Measurements from ENCODE around the gene LSM14B. TPM values are rescaled to one million over a fixed set of nuclear protein-coding genes. Genes with fewer than 3 reads are reported as not detected.

The LSM14B gene
- total RNA-seq, 4 donors from 2014 or later: 23.6 to 38.4 (median 35.3) TPM

DNA sequence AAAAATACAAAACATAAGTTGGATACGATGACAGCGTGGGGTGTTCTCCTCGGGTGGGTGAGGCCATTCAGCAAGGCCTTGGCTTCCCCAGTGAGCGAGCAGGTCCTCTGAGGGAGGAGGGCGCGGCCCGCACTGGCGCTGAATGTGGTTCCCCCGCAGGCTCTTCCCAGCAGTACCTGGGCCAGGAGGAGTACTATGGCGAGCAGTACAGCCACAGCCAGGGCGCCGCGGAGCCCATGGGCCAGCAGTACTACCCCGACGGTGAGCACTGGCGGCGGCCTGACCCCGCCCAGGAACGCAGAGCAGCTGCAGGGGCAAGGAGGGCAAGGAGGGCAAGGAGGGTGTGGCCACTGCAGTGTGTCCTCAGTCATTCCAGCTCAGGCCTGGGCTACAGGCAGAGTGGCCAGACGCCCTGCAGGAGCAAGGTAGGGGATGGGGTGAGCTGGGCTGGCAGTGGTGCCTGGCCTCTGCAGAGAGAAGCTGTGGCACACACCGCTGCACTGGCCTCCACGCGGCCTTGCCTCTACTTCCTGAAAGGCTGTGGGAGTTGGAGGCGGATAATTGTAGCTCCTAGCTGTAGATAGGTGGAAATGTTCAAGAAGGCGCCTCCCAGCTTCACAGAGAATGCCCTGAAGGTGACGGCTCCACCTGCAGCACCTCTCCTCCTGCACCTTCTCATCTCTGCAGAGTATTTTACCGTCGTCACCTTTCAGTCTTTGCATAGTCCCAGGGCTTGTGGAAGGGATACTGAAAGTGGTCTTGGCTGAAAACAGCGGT is 41.9 kb downstream of the LSM14B start:
- Histone ChIP-seq H3K4me1 (no peaks in the 10 kb centered on the region), H3K4me3 (no peak overlapping the region), H3K9me3 (no peaks in the 10 kb centered on the region), H3K27me3 (no peaks in the 10 kb centered on the region), H3K27ac (no peak overlapping the region), H3K36me3 (peaks cover 0 to 100% of the 10 kb centered on the region in 2 donors)
- TF ChIP-seq EP300 (IDR thresholded peaks at IDR 0.05) (no peak), POLR2A (IDR thresholded peaks at IDR 0.05) (no peak), CTCF (IDR thresholded peaks at IDR 0.05) (no peak), POLR2AphosphoS5 (IDR thresholded peaks at IDR 0.05) (no peak)
- WGBS, 2 donors (ENCODE audit: low coverage in 1 of 2): 96 to 98% methylated on average over 5 to 6 of the region's 29 CpGs
- no peak for ATAC-seq

DNA sequence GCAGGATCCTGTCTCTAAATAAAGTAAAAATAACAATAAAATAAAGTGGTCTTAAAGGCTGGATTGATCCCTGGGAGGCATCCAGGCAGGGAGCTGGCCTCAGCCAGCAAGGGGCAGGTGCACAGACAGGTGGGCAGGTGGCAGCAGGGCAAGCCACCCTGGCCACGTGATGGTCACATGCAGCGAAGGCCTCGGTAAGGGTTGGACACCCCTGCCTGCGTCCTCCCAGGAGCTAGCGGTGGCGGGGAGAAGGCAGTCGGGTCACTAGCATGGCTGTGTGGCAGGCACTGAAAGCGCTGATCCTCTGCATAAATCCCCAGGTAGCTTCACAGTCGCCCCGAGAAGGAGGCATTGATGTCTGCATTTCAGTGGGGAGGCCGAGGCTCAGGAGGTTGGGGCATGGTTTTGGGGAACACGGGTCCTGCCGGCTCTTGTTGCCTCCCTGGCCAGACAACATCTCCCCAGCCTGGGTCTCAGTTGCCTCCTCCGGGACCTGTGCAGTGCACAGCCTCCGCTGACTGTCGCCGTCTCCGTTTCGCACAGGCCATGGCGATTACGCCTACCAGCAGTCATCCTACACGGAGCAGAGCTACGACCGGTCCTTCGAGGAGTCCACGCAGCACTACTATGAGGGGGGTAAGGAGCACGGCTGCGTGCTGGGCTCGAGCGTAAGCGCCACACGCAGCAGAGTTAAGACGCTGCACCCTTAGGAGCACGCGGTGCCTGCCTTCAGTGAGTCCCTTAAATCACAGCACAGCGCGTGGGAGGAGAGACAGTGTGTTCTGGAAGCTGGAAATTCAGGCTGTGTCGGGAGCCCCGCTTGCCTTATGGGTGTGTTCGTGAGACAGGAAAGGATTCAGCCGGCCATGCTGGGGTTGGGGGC is 42.8 kb downstream of the LSM14B start:
- TF ChIP-seq POLR2AphosphoS5 (IDR thresholded peaks at IDR 0.05) (no peak), POLR2A (IDR thresholded peaks at IDR 0.05) (no peak), EP300 (IDR thresholded peaks at IDR 0.05) (no peak)
- Histone ChIP-seq H3K27ac (no peak overlapping the region), H3K4me3 (no peak overlapping the region), H3K36me3 (peaks cover 0 to 100% of the 10 kb centered on the region in 2 donors), H3K4me1 (no peaks in the 10 kb centered on the region), H3K27me3 (no peaks in the 10 kb centered on the region), H3K9me3 (no peaks in the 10 kb centered on the region)
- no peak for ATAC-seq
- WGBS, 2 donors (ENCODE audit: low coverage in 1 of 2): 95% methylated on average over 11 of the region's 41 CpGs; no CpG with 5 or more reads in 1 of the 2 donors

- H3K4me1 ChIP-seq: no peaks in the 10 kb centered on the region
- no peaks in the 10 kb centered on the region for H3K27me3 ChIP-seq
- peaks cover 0 to 98% of the 10 kb centered on the region in 2 donors for H3K36me3 ChIP-seq
- no peak overlapping the region for H3K4me3 ChIP-seq
- ATAC-seq: no peak
- no peaks in the 10 kb centered on the region for H3K9me3 ChIP-seq
- TF ChIP-seq POLR2A (IDR thresholded peaks at IDR 0.05) (no peak), EP300 (IDR thresholded peaks at IDR 0.05) (no peak), POLR2AphosphoS5 (IDR thresholded peaks at IDR 0.05) (no peak), CTCF (IDR thresholded peaks at IDR 0.05) (no peak)
- no peak overlapping the region for H3K27ac ChIP-seq
- no CpG with 5 or more reads among the region's 25 CpGs for WGBS, 2 donors (ENCODE audit: low coverage in 1 of 2)
These were observed 43.6 kb downstream of the LSM14B start for GRCh38 chr20:62165762-62166399.

DNA sequence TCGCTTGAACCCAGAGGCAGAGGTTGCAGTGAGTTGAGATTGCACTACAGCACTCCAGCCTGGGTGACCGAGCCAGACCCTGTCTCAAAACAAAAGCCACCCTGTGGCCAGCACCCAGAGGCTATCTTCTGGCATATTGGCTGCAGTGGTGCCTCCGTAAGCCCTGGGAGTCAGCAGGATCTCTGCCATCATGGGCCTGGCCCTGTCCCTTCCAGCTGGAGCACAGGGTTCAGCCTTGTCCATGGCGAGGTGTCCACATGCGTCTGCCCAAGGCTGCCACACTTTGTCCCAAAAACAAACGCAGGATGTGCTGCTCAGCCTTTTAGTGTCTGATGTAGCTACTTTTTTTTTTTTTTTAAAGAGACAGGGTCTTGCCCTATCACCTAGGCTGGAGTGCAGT is 45.2 kb downstream of the LSM14B start:
- Histone ChIP-seq H3K27me3 (no peaks in the 10 kb centered on the region), H3K9me3 (no peaks in the 10 kb centered on the region), H3K4me1 (no peaks in the 10 kb centered on the region), H3K36me3 (peaks cover 0 to 86% of the 10 kb centered on the region in 2 donors), H3K4me3 (no peak overlapping the region), H3K27ac (no peak overlapping the region)
- TF ChIP-seq EP300 (IDR thresholded peaks at IDR 0.05) (no peak), POLR2A (IDR thresholded peaks at IDR 0.05) (no peak)
- no peak for ATAC-seq
- WGBS, 2 donors (ENCODE audit: low coverage in 1 of 2): 92 to 100% methylated on average over 1 to 2 of the region's 6 CpGs

- Histone ChIP-seq H3K27ac (no peak overlapping the region), H3K27me3 (no peaks in the 10 kb centered on the region), H3K9me3 (no peaks in the 10 kb centered on the region), H3K36me3 (peaks cover 0 to 86% of the 10 kb centered on the region in 2 donors), H3K4me3 (no peak overlapping the region), H3K4me1 (no peaks in the 10 kb centered on the region)
- no peak for ATAC-seq
- WGBS, 2 donors (ENCODE audit: low coverage in 1 of 2): 75 to 86% methylated on average over 1 to 2 of the region's 4 CpGs
- TF ChIP-seq CTCF (IDR thresholded peaks at IDR 0.05): no peak
- no peak for TF ChIP-seq POLR2A (IDR thresholded peaks at IDR 0.05)
- TF ChIP-seq POLR2AphosphoS5 (IDR thresholded peaks at IDR 0.05): no peak
- TF ChIP-seq EP300 (IDR thresholded peaks at IDR 0.05): no peak
These were observed 45.8 kb downstream of the LSM14B start for GRCh38 chr20:62168061-62168460.
